Upper lobe of left lung (tissue), 6 donors: ENCODE results near the gene TAAR6. TPM values are rescaled to one million over a fixed set of nuclear protein-coding genes. Genes with fewer than 3 reads are reported as not detected.

Experiments used
- ATAC-seq, 2 donors: fragments of 200-7000 bp; cut with Tn5 transposase; one replicate each; pipeline ENCODE4 v1.9.1; 2022; ENCODE audit warnings: mild to moderate bottlenecking in 2 of 2, moderate library complexity in 2 of 2; ENCODE audit not compliant: low FRiP score in 2 of 2
- DNase-seq, 2 donors: peaks; one replicate each; pipeline ENCODE4 v3.0.0-alpha.2; 2019 to 2020
- H3K27ac ChIP-seq, 4 donors: fragments of 200-600 bp; sonication (generic); one replicate each; pipeline ENCODE4 v1.5.1; 2016 to 2019
- H3K27me3 ChIP-seq, 4 donors: fragments of 200-600 bp; sonication (generic); one replicate each; pipeline ENCODE4 v1.5.1; 2017 to 2019
- H3K36me3 ChIP-seq, 4 donors: fragments of 200-600 bp; sonication (generic); one replicate each; pipeline ENCODE4 v1.5.1; 2016 to 2019
- H3K4me1 ChIP-seq, 4 donors: fragments of 200-600 bp; sonication (generic); one replicate each; pipeline ENCODE4 v1.5.1; 2018 to 2019
- H3K4me3 ChIP-seq, 4 donors: fragments of 200-600 bp; sonication (generic); one replicate each; pipeline ENCODE4 v1.5.1; 2017 to 2019; ENCODE audit warnings: mild to moderate bottlenecking in 2 of 4, moderate library complexity in 1 of 4
- H3K9me3 ChIP-seq, 4 donors: fragments of 200-600 bp; sonication (generic); one replicate each; pipeline ENCODE4 v1.5.1; 2018 to 2019
- CTCF ChIP-seq, 6 experiments: fragments of 450-650 bp in 4 of 6; fragments of 200-600 bp in 2 of 6; sonication (generic) in 2 of 6; IDR thresholded peaks; one replicate each; pipeline ENCODE4 v1.5.1; 2016 to 2019; ENCODE audit warnings: antibody characterized with exemption in 6 of 6
- EP300 ChIP-seq, 4 donors: sonication (generic); formaldehyde crosslinking; IDR thresholded peaks; one replicate each; pipeline ENCODE4 v1.5.1; 2017; ENCODE audit warnings: antibody characterized with exemption in 4 of 4, control low read depth in 2 of 4
- POLR2A ChIP-seq, 4 donors: fragments of 450-650 bp; IDR thresholded peaks; one replicate each; pipeline ENCODE4 v1.5.1; 2016 to 2017; ENCODE audit warnings: antibody characterized with exemption in 4 of 4, mild to moderate bottlenecking in 2 of 4
- POLR2AphosphoS5 ChIP-seq, 2 donors: sonication (generic); formaldehyde crosslinking; IDR thresholded peaks; one replicate each; pipeline ENCODE4 v1.5.1; 2017; ENCODE audit warnings: antibody characterized with exemption in 2 of 2
- WGBS, 2 donors: methylation state at CpG; one replicate each; pipeline ENCODE4 v1.1.5; 2017 to 2018; 5-methylcytosine and 5-hydroxymethylcytosine counted together
- total RNA-seq, 6 donors: library from RNA; depleted of rRNA in 4 of 6; stranded (reverse); fragments of >200 nt in 4 of 6; gene quantifications; one replicate each; pipeline versions ENCODE4 v1.1.0 to v1.2.1, GENCODE V29; 2016 to 2021
- donor health status: DM: no; HTN: no; CAD: no; lungs with moderate emphysema.
- donor health status: DM: no; HTN: yes; CAD: no; lungs with severe emphysema.

Gene TAAR6
- total RNA-seq, result not detected

- Histone ChIP-seq H3K9me3 (no peaks in the 10 kb centered on the region), H3K4me1 (no peaks in the 10 kb centered on the region), H3K27ac (no peak within 1 kb of the TSS), H3K36me3 (no peaks in the 10 kb centered on the region), H3K27me3 (no peaks in the 10 kb centered on the region), H3K4me3 (no peak within 1 kb of the TSS)
- WGBS, 2 donors, result 73 to 86% methylated on average over 15 of the region's 15 CpGs
- no peak for ATAC-seq
- TF ChIP-seq POLR2A (IDR thresholded peaks at IDR 0.05) (no peak), CTCF (IDR thresholded peaks at IDR 0.05) (no peak), EP300 (IDR thresholded peaks at IDR 0.05) (no peak), POLR2AphosphoS5 (IDR thresholded peaks at IDR 0.05) (no peak)
- no peak for DNase-seq
Observed at GRCh38 chr6:132570221-132570777, at the start of gene TAAR6. TSS of gene TAAR6 (plus strand) at chr6:132570322. CDS start at chr6:132570322, 0 bp downstream.

GRCh38 chr6:132520953-132521352, 49.2 kb upstream of the TAAR6 start:
- H3K9me3 ChIP-seq, result no peaks in the 10 kb centered on the region
- no peak overlapping the region for H3K27ac ChIP-seq
- no peak for ATAC-seq
- WGBS, 2 donors, result 65 to 73% methylated on average over 2 of the region's 2 CpGs
- H3K4me1 ChIP-seq, result no peaks in the 10 kb centered on the region
- DNase-seq, result no peak
- TF ChIP-seq POLR2AphosphoS5 (IDR thresholded peaks at IDR 0.05), result no peak
- TF ChIP-seq CTCF (IDR thresholded peaks at IDR 0.05), result no peak
- TF ChIP-seq EP300 (IDR thresholded peaks at IDR 0.05), result no peak
- TF ChIP-seq POLR2A (IDR thresholded peaks at IDR 0.05), result no peak
- H3K4me3 ChIP-seq, result no peak overlapping the region
- H3K27me3 ChIP-seq, result no peaks in the 10 kb centered on the region
- H3K36me3 ChIP-seq, result no peaks in the 10 kb centered on the region

- DNase-seq (no peak), ATAC-seq (no peak)
- Histone ChIP-seq H3K9me3 (no peaks in the 10 kb centered on the region), H3K27me3 (no peaks in the 10 kb centered on the region), H3K36me3 (no peaks in the 10 kb centered on the region), H3K4me1 (no peaks in the 10 kb centered on the region), H3K27ac (no peak overlapping the region), H3K4me3 (no peak overlapping the region)
- 75 to 87% methylated on average over 5 of the region's 5 CpGs for WGBS, 2 donors
- no peak for TF ChIP-seq POLR2AphosphoS5 (IDR thresholded peaks at IDR 0.05)
- TF ChIP-seq EP300 (IDR thresholded peaks at IDR 0.05), result no peak
- TF ChIP-seq POLR2A (IDR thresholded peaks at IDR 0.05), result no peak
- TF ChIP-seq CTCF (IDR thresholded peaks at IDR 0.05), result no peak
Observed at GRCh38 chr6:132524646-132525045, 45.5 kb upstream of the TAAR6 start.

- no peaks in the 10 kb centered on the region for H3K9me3 ChIP-seq
- no peak for ATAC-seq
Observed at GRCh38 chr6:132525866-132526265, 44.3 kb upstream of the TAAR6 start.

More at GRCh38 chr6:132525866-132526265, 44.3 kb upstream of the TAAR6 start:
- WGBS, 2 donors, result 77 to 86% methylated on average over 4 of the region's 4 CpGs
- Histone ChIP-seq H3K36me3 (no peaks in the 10 kb centered on the region), H3K4me3 (no peak overlapping the region), H3K27me3 (no peaks in the 10 kb centered on the region), H3K4me1 (peaks cover 0 to 3% (median 0%) of the 10 kb centered on the region in 4 donors), H3K27ac (no peak overlapping the region)
- no peak for DNase-seq
- no peak for TF ChIP-seq EP300 (IDR thresholded peaks at IDR 0.05)
- no peak for TF ChIP-seq CTCF (IDR thresholded peaks at IDR 0.05)
- TF ChIP-seq POLR2AphosphoS5 (IDR thresholded peaks at IDR 0.05), result no peak
- TF ChIP-seq POLR2A (IDR thresholded peaks at IDR 0.05), result no peak
